HEK293 (cell line): ENCODE data around the gene SYNE2.

Experiments used
- CTCF ChIA-PET: fragments of 350-600 bp; formaldehyde crosslinking; extraction: SDS; loops from one replicate; lab custom pipeline; 2021; ENCODE audit warnings: antibody characterized with exemption; lab: Yijun Ruan, JAX
- POLR2A ChIA-PET: fragments of 300-600 bp; formaldehyde crosslinking; extraction: SDS; loops from one replicate; lab custom pipeline; 2020; ENCODE audit warnings: antibody characterized with exemption, inconsistent platforms; lab: Yijun Ruan, JAX
- H3K27ac ChIP-seq: fragments of 200-500 bp; sonication (Bioruptor generic); 2 replicates; pipeline ENCODE4 v1.5.1; 2014; ENCODE audit warnings: low read depth, low read length, control low read depth, inconsistent platforms; ENCODE audit errors: extremely low read depth
- H3K36me3 ChIP-seq, 2 experiments: fragments of 200-500 bp in 1 of 2; sonication (Bioruptor generic) in 1 of 2; 1 replicate in 1 of 2; 2 replicates in 1 of 2; pipeline ENCODE4 v1.5.1; 2014 to 2017; ENCODE audit warnings: inconsistent platforms in 2 of 2, low read length in 2 of 2; ENCODE audit not compliant: control insufficient read depth in 2 of 2, insufficient read depth in 1 of 2
- H3K4me1 ChIP-seq: fragments of 200-500 bp; sonication (Bioruptor generic); 2 replicates; pipeline ENCODE4 v1.5.1; 2014; ENCODE audit warnings: mild to moderate bottlenecking, low read length, inconsistent platforms; ENCODE audit not compliant: control insufficient read depth, insufficient read depth
- H3K4me3 ChIP-seq: 2 replicates; pipeline ENCODE4 v1.5.1; 2011; ENCODE audit warnings: low read depth, mild to moderate bottlenecking, control low read depth, low read length, moderate library complexity
- H3K9me3 ChIP-seq: fragments of 200-500 bp; sonication (Bioruptor generic); 2 replicates; pipeline ENCODE4 v1.5.1; 2014; ENCODE audit warnings: low read depth, low read length, inconsistent platforms; ENCODE audit not compliant: control insufficient read depth, insufficient read depth
- FEZF1 ChIP-seq: fragments of 450-650 bp; formaldehyde crosslinking; IDR thresholded peaks from 2 replicates; pipeline ENCODE4 v1.5.1; 2016; ENCODE audit warnings: missing biosample characterization, missing genetic modification characterization
- MZF1 ChIP-seq: fragments of 450-650 bp; formaldehyde crosslinking; IDR thresholded peaks from 2 replicates; pipeline ENCODE4 v1.5.1; 2017; ENCODE audit warnings: missing biosample characterization, missing genetic modification characterization, borderline replicate concordance
- PRDM1 ChIP-seq: fragments of 450-650 bp; formaldehyde crosslinking; IDR thresholded peaks from 2 replicates; pipeline ENCODE4; 2016; ENCODE audit warnings: missing biosample characterization, missing genetic modification characterization
- SCRT2 ChIP-seq: fragments of 450-650 bp; formaldehyde crosslinking; IDR thresholded peaks from 2 replicates; pipeline ENCODE4 v1.5.1; 2016; ENCODE audit warnings: missing biosample characterization, missing genetic modification characterization
- ZNF416 ChIP-seq: fragments of 450-650 bp; formaldehyde crosslinking; IDR thresholded peaks from 2 replicates; pipeline ENCODE4 v1.5.1; 2016; ENCODE audit warnings: missing biosample characterization, missing genetic modification characterization
- ZNF501 ChIP-seq: fragments of 450-650 bp; formaldehyde crosslinking; IDR thresholded peaks from 2 replicates; pipeline ENCODE4 v1.5.1; 2016; ENCODE audit warnings: missing biosample characterization, missing genetic modification characterization
- ZNF560 ChIP-seq: fragments of 450-650 bp; formaldehyde crosslinking; IDR thresholded peaks from 2 replicates; pipeline ENCODE4 v1.5.1; 2017; ENCODE audit warnings: missing biosample characterization, missing genetic modification characterization, borderline replicate concordance
- ZNF658 ChIP-seq: fragments of 450-650 bp; formaldehyde crosslinking; IDR thresholded peaks from 2 replicates; pipeline ENCODE4; 2016; ENCODE audit warnings: missing biosample characterization, missing genetic modification characterization
- ZNF670 ChIP-seq: fragments of 450-650 bp; formaldehyde crosslinking; IDR thresholded peaks from 2 replicates; pipeline ENCODE4 v1.5.1; 2016; ENCODE audit warnings: missing biosample characterization, missing genetic modification characterization, low read depth
- ZNF768 ChIP-seq: fragments of 450-650 bp; formaldehyde crosslinking; IDR thresholded peaks from 2 replicates; pipeline ENCODE4 v1.5.1; 2018; ENCODE audit warnings: missing biosample characterization, mild to moderate bottlenecking, missing genetic modification characterization
- ZNF791 ChIP-seq: fragments of 450-650 bp; formaldehyde crosslinking; IDR thresholded peaks from 2 replicates; pipeline ENCODE4 v1.5.1; 2016; ENCODE audit warnings: missing biosample characterization, missing genetic modification characterization
- ZSCAN16 ChIP-seq: fragments of 450-650 bp; formaldehyde crosslinking; IDR thresholded peaks from 2 replicates; pipeline ENCODE4 v1.5.1; 2016; ENCODE audit warnings: missing biosample characterization, missing genetic modification characterization
- TF ChIP-seq, protein P1 (sequence below): fragments of 450-650 bp; formaldehyde crosslinking; optimal IDR thresholded peaks from 2 replicates; pipeline ENCODE3; 2016; ENCODE audit warnings: missing biosample characterization, mild to moderate bottlenecking, missing genetic modification characterization
- TF ChIP-seq, protein P2 (sequence below): fragments of 450-650 bp; formaldehyde crosslinking; IDR thresholded peaks from 2 replicates; pipeline ENCODE4 v1.5.1; 2016; ENCODE audit warnings: missing biosample characterization, missing genetic modification characterization
- TF ChIP-seq, protein P3 (sequence below): fragments of 450-650 bp; formaldehyde crosslinking; IDR thresholded peaks from 2 replicates; pipeline ENCODE4 v1.5.1; 2016; ENCODE audit warnings: missing biosample characterization, missing genetic modification characterization, low read depth
- TF ChIP-seq, protein P4 (sequence below): fragments of 450-650 bp; formaldehyde crosslinking; IDR thresholded peaks from 2 replicates; pipeline ENCODE4 v1.5.1; 2016; ENCODE audit warnings: missing biosample characterization, missing genetic modification characterization
- TF ChIP-seq, protein P5 (sequence below): fragments of 450-650 bp; formaldehyde crosslinking; IDR thresholded peaks from 2 replicates; pipeline ENCODE4 v1.5.1; 2016; ENCODE audit warnings: missing biosample characterization, missing genetic modification characterization
- TF ChIP-seq, protein P6 (sequence below): fragments of 450-650 bp; formaldehyde crosslinking; IDR thresholded peaks from 2 replicates; pipeline ENCODE4 v1.5.1; 2016; ENCODE audit warnings: missing biosample characterization, missing genetic modification characterization
- TF ChIP-seq, protein P7 (sequence below): fragments of 450-650 bp; formaldehyde crosslinking; IDR thresholded peaks from 2 replicates; pipeline ENCODE4 v1.5.1; 2016; ENCODE audit warnings: missing biosample characterization, missing genetic modification characterization

SYNE2 gene

DNA sequence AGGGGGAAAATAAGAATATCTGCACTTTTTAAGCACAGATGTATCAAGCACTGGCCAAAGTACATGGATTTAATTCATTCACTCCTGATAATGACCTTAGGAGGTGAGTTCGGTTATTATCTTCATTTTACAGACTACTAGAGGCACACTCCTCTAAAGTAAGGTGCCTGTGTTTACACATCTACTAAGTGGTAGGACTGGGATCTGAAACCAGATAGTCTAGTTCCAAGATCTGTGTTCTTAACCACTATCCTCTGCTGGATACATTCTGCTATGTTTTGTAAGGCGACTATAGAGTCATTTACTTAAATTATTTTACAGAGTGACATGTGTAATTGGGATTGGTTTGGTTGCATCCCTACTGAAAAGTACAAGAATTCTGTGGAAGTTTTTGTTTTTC lies 266.1 kb downstream of the SYNE2 start (continued):
- no peak for TF ChIP-seq PRDM1 (tag by site-specific recombination)
- TF ChIP-seq, protein P1, sequence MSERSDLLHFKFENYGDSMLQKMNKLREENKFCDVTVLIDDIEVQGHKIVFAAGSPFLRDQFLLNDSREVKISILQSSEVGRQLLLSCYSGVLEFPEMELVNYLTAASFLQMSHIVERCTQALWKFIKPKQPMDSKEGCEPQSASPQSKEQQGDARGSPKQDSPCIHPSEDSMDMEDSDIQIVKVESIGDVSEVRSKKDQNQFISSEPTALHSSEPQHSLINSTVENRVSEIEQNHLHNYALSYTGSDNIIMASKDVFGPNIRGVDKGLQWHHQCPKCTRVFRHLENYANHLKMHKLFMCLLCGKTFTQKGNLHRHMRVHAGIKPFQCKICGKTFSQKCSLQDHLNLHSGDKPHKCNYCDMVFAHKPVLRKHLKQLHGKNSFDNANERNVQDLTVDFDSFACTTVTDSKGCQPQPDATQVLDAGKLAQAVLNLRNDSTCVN (tag by site-specific recombination), result no peak
- no peak for TF ChIP-seq ZNF501 (tag by site-specific recombination)
- TF ChIP-seq, protein P2, sequence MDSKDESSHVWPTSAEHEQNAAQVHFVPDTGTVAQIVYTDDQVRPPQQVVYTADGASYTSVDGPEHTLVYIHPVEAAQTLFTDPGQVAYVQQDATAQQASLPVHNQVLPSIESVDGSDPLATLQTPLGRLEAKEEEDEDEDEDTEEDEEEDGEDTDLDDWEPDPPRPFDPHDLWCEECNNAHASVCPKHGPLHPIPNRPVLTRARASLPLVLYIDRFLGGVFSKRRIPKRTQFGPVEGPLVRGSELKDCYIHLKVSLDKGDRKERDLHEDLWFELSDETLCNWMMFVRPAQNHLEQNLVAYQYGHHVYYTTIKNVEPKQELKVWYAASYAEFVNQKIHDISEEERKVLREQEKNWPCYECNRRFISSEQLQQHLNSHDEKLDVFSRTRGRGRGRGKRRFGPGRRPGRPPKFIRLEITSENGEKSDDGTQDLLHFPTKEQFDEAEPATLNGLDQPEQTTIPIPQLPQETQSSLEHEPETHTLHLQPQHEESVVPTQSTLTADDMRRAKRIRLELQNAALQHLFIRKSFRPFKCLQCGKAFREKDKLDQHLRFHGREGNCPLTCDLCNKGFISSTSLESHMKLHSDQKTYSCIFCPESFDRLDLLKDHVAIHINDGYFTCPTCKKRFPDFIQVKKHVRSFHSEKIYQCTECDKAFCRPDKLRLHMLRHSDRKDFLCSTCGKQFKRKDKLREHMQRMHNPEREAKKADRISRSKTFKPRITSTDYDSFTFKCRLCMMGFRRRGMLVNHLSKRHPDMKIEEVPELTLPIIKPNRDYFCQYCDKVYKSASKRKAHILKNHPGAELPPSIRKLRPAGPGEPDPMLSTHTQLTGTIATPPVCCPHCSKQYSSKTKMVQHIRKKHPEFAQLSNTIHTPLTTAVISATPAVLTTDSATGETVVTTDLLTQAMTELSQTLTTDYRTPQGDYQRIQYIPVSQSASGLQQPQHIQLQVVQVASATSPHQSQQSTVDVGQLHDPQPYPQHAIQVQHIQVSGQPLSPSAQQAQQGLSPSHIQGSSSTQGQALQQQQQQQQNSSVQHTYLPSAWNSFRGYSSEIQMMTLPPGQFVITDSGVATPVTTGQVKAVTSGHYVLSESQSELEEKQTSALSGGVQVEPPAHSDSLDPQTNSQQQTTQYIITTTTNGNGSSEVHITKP, result no peak
- TF ChIP-seq, protein P3, sequence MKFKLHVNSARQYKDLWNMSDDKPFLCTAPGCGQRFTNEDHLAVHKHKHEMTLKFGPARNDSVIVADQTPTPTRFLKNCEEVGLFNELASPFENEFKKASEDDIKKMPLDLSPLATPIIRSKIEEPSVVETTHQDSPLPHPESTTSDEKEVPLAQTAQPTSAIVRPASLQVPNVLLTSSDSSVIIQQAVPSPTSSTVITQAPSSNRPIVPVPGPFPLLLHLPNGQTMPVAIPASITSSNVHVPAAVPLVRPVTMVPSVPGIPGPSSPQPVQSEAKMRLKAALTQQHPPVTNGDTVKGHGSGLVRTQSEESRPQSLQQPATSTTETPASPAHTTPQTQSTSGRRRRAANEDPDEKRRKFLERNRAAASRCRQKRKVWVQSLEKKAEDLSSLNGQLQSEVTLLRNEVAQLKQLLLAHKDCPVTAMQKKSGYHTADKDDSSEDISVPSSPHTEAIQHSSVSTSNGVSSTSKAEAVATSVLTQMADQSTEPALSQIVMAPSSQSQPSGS (tag by site-specific recombination), result no peak
- TF ChIP-seq, all 188 proteins: peak for 0

DNA sequence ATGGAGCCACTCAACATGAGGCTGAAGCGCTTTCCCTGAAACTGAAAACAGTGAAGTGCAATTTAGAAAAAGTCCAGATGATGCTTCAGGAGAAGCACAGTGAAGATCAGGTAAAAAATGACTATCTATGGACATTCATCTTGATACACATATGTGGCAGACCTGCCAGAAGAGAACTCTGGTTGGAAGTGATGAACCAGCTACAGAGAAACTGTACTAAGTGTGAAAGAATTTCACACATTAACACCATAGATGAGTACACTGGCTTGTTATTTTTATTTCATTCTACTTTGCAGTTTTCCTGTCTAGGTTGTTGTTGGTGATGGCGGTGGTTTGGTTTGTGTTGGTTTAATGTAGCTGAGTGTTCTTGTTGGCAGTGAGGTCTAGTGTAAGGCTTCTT lies 266.7 kb downstream of the SYNE2 start:
- no peak overlapping the region for H3K27ac ChIP-seq
- TF ChIP-seq, protein P4, sequence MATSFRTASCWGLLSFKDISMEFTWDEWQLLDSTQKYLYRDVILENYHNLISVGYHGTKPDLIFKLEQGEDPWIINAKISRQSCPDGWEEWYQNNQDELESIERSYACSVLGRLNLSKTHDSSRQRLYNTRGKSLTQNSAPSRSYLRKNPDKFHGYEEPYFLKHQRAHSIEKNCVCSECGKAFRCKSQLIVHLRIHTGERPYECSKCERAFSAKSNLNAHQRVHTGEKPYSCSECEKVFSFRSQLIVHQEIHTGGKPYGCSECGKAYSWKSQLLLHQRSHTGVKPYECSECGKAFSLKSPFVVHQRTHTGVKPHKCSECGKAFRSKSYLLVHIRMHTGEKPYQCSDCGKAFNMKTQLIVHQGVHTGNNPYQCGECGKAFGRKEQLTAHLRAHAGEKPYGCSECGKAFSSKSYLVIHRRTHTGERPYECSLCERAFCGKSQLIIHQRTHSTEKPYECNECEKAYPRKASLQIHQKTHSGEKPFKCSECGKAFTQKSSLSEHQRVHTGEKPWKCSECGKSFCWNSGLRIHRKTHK (tag by site-specific recombination), result no peak
- no peak for TF ChIP-seq ZNF416 (tag by site-specific recombination)
- TF ChIP-seq FEZF1 (tag by site-specific recombination), result no peak
- TF ChIP-seq ZNF791 (tag by site-specific recombination), result no peak
- TF ChIP-seq, protein P5, sequence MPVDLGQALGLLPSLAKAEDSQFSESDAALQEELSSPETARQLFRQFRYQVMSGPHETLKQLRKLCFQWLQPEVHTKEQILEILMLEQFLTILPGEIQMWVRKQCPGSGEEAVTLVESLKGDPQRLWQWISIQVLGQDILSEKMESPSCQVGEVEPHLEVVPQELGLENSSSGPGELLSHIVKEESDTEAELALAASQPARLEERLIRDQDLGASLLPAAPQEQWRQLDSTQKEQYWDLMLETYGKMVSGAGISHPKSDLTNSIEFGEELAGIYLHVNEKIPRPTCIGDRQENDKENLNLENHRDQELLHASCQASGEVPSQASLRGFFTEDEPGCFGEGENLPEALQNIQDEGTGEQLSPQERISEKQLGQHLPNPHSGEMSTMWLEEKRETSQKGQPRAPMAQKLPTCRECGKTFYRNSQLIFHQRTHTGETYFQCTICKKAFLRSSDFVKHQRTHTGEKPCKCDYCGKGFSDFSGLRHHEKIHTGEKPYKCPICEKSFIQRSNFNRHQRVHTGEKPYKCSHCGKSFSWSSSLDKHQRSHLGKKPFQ, result no peak
- TF ChIP-seq ZNF768 (tag by site-specific recombination), result no peak
- no peak for TF ChIP-seq ZNF658 (tag by site-specific recombination)
- TF ChIP-seq, all 188 proteins: peak for 0
- CTCF ChIA-PET, result no interaction called here
- H3K4me3 ChIP-seq, result no peak overlapping the region
- POLR2A ChIA-PET, result no interaction called here
- no peaks in the 10 kb centered on the region for H3K9me3 ChIP-seq
- peaks cover 10 to 34% of the 10 kb centered on the region in 2 experiments for H3K36me3 ChIP-seq
- H3K4me1 ChIP-seq, result no peaks in the 10 kb centered on the region

DNA sequence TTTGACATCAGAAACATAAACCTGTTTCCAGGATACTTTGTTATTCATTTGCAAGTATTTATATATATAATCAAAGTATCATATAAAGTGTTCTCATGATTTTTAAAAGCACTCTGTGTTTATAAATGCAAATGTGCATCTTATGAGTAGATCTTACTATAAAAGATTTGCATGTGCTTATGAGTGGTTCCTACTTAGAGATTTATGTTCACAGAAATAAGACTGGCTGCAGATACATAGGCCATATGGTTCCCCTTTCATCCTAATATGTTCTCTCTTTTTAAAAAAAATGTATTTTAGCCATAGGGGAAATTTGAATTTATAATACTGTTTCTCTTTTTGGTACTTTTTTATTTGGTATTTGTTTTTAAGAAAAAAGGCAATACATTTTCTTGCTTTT lies 267.2 kb downstream of the SYNE2 start:
- CTCF ChIA-PET, result interaction anchor here (0.7 kb wide), 1 partner anchor 20 kb away, joined by 3 read pairs; no protein-coding TSS in a partner anchor
- TF ChIP-seq PRDM1 (tag by site-specific recombination) (no peak), MZF1 (tag by site-specific recombination) (no peak), ZSCAN16 (tag by site-specific recombination) (no peak), ZNF560 (tag by site-specific recombination) (no peak), SCRT2 (tag by site-specific recombination) (no peak), ZNF670 (tag by site-specific recombination) (no peak)
- TF ChIP-seq, protein P6, sequence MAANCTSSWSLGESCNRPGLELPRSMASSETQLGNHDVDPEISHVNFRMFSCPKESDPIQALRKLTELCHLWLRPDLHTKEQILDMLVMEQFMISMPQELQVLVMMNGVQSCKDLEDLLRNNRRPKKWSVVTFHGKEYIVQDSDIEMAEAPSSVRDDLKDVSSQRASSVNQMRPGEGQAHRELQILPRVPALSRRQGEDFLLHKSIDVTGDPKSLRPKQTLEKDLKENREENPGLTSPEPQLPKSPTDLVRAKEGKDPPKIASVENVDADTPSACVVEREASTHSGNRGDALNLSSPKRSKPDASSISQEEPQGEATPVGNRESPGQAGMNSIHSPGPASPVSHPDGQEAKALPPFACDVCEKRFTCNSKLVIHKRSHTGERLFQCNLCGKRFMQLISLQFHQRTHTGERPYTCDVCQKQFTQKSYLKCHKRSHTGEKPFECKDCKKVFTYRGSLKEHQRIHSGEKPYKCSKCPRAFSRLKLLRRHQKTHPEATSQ (tag by site-specific recombination), result no peak
- TF ChIP-seq, protein P7, sequence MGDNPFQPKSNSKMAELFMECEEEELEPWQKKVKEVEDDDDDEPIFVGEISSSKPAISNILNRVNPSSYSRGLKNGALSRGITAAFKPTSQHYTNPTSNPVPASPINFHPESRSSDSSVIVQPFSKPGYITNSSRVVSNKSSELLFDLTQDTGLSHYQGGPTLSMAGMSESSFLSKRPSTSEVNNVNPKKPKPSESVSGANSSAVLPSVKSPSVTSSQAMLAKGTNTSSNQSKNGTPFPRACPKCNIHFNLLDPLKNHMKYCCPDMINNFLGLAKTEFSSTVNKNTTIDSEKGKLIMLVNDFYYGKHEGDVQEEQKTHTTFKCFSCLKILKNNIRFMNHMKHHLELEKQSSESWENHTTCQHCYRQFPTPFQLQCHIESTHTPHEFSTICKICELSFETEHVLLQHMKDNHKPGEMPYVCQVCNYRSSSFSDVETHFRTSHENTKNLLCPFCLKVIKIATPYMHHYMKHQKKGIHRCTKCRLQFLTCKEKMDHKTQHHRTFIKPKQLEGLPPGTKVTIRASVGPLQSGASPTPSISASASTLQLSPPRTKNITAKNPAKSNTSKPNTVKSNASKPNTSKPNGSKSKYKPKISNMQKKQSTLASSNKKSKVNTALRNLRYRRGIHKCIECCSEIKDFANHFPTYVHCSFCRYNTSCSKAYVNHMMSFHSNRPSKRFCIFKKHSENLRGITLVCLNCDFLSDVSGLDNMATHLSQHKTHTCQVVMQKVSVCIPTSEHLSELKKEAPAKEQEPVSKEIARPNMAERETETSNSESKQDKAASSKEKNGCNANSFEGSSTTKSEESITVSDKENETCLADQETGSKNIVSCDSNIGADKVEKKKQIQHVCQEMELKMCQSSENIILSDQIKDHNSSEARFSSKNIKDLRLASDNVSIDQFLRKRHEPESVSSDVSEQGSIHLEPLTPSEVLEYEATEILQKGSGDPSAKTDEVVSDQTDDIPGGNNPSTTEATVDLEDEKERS (tag by site-specific recombination), result no peak

More for the DNA sequence above, 267.2 kb downstream of the SYNE2 start:
- Histone ChIP-seq H3K4me3 (no peak overlapping the region), H3K4me1 (no peaks in the 10 kb centered on the region), H3K36me3 (peaks cover 13 to 36% of the 10 kb centered on the region in 2 experiments), H3K27ac (no peak overlapping the region), H3K9me3 (no peaks in the 10 kb centered on the region)
- POLR2A ChIA-PET, result no interaction called here
